Measurements from ENCODE around the gene CBLC. TPM values are rescaled to one million over a fixed set of nuclear protein-coding genes. Genes with fewer than 3 reads are reported as not detected.

Gene CBLC
- total RNA-seq, 2 experiments from 2014 or later, result not detected

GRCh38 chr19:44794610-44795009, 16.9 kb downstream of the CBLC start:
- CTCF ChIA-PET, result interaction anchor here (0.9 to 3.7 kb wide), 3 partner anchors 10 to 51 kb away, joined by 3 to 18 read pairs (median 3); partner anchors contain the start of gene NECTIN2
- Mint-ChIP-seq H3K36me3 (ENCODE audit: low read depth) (no peaks in the 10 kb centered on the region), H3K27ac (no peak overlapping the region)

GRCh38 chr19:44795398-44795987, 17.8 kb downstream of the CBLC start:
- no peaks in the 10 kb centered on the region for H3K36me3 Mint-ChIP-seq (ENCODE audit: low read depth)
- DNase-seq, result no peak
- H3K27me3 Mint-ChIP-seq (ENCODE audit: low read depth), result no peaks in the 10 kb centered on the region
- CTCF ChIA-PET, result interaction anchor here (0.9 to 3.7 kb wide), 5 partner anchors 11 to 72 kb away, joined by 3 to 18 read pairs (median 3); partner anchors contain the start of gene NECTIN2
- no peak overlapping the region for H3K4me3 Mint-ChIP-seq
- peaks cover 17% of the 10 kb centered on the region for H3K4me1 Mint-ChIP-seq (ENCODE audit: low read depth)
- H3K27ac Mint-ChIP-seq, result no peak overlapping the region
- H3K9me3 Mint-ChIP-seq, result no peaks in the 10 kb centered on the region
- intact Hi-C loops (cut with micrococcal nuclease), result no loop called here

More at GRCh38 chr19:44794610-44795009, 16.9 kb downstream of the CBLC start:
- H3K27me3 Mint-ChIP-seq (ENCODE audit: low read depth), result no peaks in the 10 kb centered on the region
- DNase-seq, result no peak
- no peak overlapping the region for H3K4me3 Mint-ChIP-seq
- H3K4me1 Mint-ChIP-seq (ENCODE audit: low read depth), result peaks cover 17% of the 10 kb centered on the region
- intact Hi-C loops (cut with micrococcal nuclease), result no loop called here
- no peaks in the 10 kb centered on the region for H3K9me3 Mint-ChIP-seq

GRCh38 chr19:44796701-44797115, 19.0 kb downstream of the CBLC start:
- intact Hi-C loops (cut with micrococcal nuclease), result no loop called here
- H3K4me3 Mint-ChIP-seq, result no peak overlapping the region
- H3K27me3 Mint-ChIP-seq (ENCODE audit: low read depth), result no peaks in the 10 kb centered on the region

GRCh38 chr19:44799627-44800346, 22.1 kb downstream of the CBLC start:
- CTCF ChIA-PET, result interaction anchor here (1.2 kb wide), 1 partner anchor 76 kb away, joined by 5 read pairs; no protein-coding TSS in a partner anchor

More at GRCh38 chr19:44796701-44797115, 19.0 kb downstream of the CBLC start:
- Mint-ChIP-seq H3K27ac (no peak overlapping the region), H3K9me3 (no peaks in the 10 kb centered on the region), H3K4me1 (ENCODE audit: low read depth) (peaks cover 17% of the 10 kb centered on the region), H3K36me3 (ENCODE audit: low read depth) (no peaks in the 10 kb centered on the region)
- peak; percentile 28 for DNase-seq
- CTCF ChIA-PET, result interaction anchor here (0.7 to 3.7 kb wide), 3 partner anchors 12 to 202 kb away, joined by 3 to 18 read pairs (median 8); no protein-coding TSS in a partner anchor

GRCh38 chr19:44800461-44800860, 22.8 kb downstream of the CBLC start:
- CTCF ChIA-PET, result no interaction called here
- Mint-ChIP-seq H3K27ac (no peak overlapping the region), H3K4me3 (no peak overlapping the region), H3K9me3 (no peaks in the 10 kb centered on the region), H3K36me3 (ENCODE audit: low read depth) (no peaks in the 10 kb centered on the region), H3K27me3 (ENCODE audit: low read depth) (no peaks in the 10 kb centered on the region), H3K4me1 (ENCODE audit: low read depth) (peaks cover 17% of the 10 kb centered on the region)
- intact Hi-C loops (cut with micrococcal nuclease), result loop anchor here (1.0 to 5.0 kb wide), 2 partner anchors 45 to 152 kb away; no protein-coding TSS in a partner anchor
- DNase-seq, result peak; percentile 88

More at GRCh38 chr19:44799627-44800346, 22.1 kb downstream of the CBLC start:
- intact Hi-C loops (cut with micrococcal nuclease), result loop anchor here (1.0 to 5.0 kb wide), 2 partner anchors 46 to 153 kb away; no protein-coding TSS in a partner anchor
- Mint-ChIP-seq H3K4me3 (no peak overlapping the region), H3K9me3 (no peaks in the 10 kb centered on the region), H3K27me3 (ENCODE audit: low read depth) (no peaks in the 10 kb centered on the region), H3K27ac (no peak overlapping the region), H3K4me1 (ENCODE audit: low read depth) (peaks cover 17% of the 10 kb centered on the region), H3K36me3 (ENCODE audit: low read depth) (no peaks in the 10 kb centered on the region)
- no peak for DNase-seq

- Mint-ChIP-seq H3K27me3 (ENCODE audit: low read depth) (peaks cover 5% of the 10 kb centered on the region), H3K27ac (no peak overlapping the region), H3K9me3 (no peaks in the 10 kb centered on the region), H3K4me3 (no peak overlapping the region), H3K36me3 (ENCODE audit: low read depth) (no peaks in the 10 kb centered on the region), H3K4me1 (ENCODE audit: low read depth) (peaks cover 1% of the 10 kb centered on the region)
- intact Hi-C loops (cut with micrococcal nuclease), result loop anchor here (5.0 kb wide), 1 partner anchor 149 kb away; no protein-coding TSS in a partner anchor
- DNase-seq, result no peak
- CTCF ChIA-PET, result interaction anchor here (0.6 to 2.9 kb wide), 4 partner anchors 40 to 190 kb away, joined by 3 to 13 read pairs (median 4); no protein-coding TSS in a partner anchor
Measured at GRCh38 chr19:44803442-44804428, 26.0 kb downstream of the CBLC start.

- peaks cover 6% of the 10 kb centered on the region for H3K4me1 Mint-ChIP-seq (ENCODE audit: low read depth)
- CTCF ChIA-PET, result interaction anchor here (0.5 to 0.8 kb wide), 3 partner anchors 8 to 150 kb away, joined by 3 to 4 read pairs (median 4); no protein-coding TSS in a partner anchor
- H3K4me3 Mint-ChIP-seq, result no peak overlapping the region
- no peaks in the 10 kb centered on the region for H3K9me3 Mint-ChIP-seq
- intact Hi-C loops (cut with micrococcal nuclease), result no loop called here
- H3K27ac Mint-ChIP-seq, result no peak overlapping the region
- H3K36me3 Mint-ChIP-seq (ENCODE audit: low read depth), result no peaks in the 10 kb centered on the region
- H3K27me3 Mint-ChIP-seq (ENCODE audit: low read depth), result peaks cover 19% of the 10 kb centered on the region
- no peak for DNase-seq
Measured at GRCh38 chr19:44806291-44806690, 28.6 kb downstream of the CBLC start.

- Mint-ChIP-seq H3K4me3 (no peak overlapping the region), H3K9me3 (no peaks in the 10 kb centered on the region), H3K27me3 (ENCODE audit: low read depth) (peaks cover 23% of the 10 kb centered on the region), H3K27ac (no peak overlapping the region), H3K36me3 (ENCODE audit: low read depth) (no peaks in the 10 kb centered on the region), H3K4me1 (ENCODE audit: low read depth) (peaks cover 6% of the 10 kb centered on the region)
- intact Hi-C loops (cut with micrococcal nuclease), result no loop called here
- no peak for DNase-seq
- CTCF ChIA-PET, result interaction anchor here (0.5 to 0.7 kb wide), 2 partner anchors 21 to 151 kb away, joined by 4 read pairs; no protein-coding TSS in a partner anchor
Measured at GRCh38 chr19:44807162-44807561, 29.5 kb downstream of the CBLC start.

GRCh38 chr19:44807652-44808462, 30.2 kb downstream of the CBLC start:
- Mint-ChIP-seq H3K36me3 (ENCODE audit: low read depth) (no peaks in the 10 kb centered on the region), H3K4me3 (no peak overlapping the region), H3K27me3 (ENCODE audit: low read depth) (peaks cover 23% of the 10 kb centered on the region), H3K27ac (no peak overlapping the region), H3K4me1 (ENCODE audit: low read depth) (peaks cover 6% of the 10 kb centered on the region), H3K9me3 (no peaks in the 10 kb centered on the region)
- intact Hi-C loops (cut with micrococcal nuclease), result no loop called here
- CTCF ChIA-PET, result interaction anchor here (0.6 kb wide), 1 partner anchor 102 kb away, joined by 3 read pairs; no protein-coding TSS in a partner anchor
- DNase-seq, result no peak

GRCh38 chr19:44808463-44809371, 31.0 kb downstream of the CBLC start, which contains the start of gene BCAM:
Gene BCAM, plus strand, starts transcription at chr19:44809103. Its CDS starts 22 bp downstream, at chr19:44809125.
- DNase-seq, result no peak
- intact Hi-C loops (cut with micrococcal nuclease), result no loop called here
- H3K4me1 Mint-ChIP-seq (ENCODE audit: low read depth), result peaks cover 6% of the 10 kb centered on the region
- CTCF ChIA-PET, result interaction anchor here (0.6 kb wide), 1 partner anchor 103 kb away, joined by 3 read pairs; no protein-coding TSS in a partner anchor
- H3K27me3 Mint-ChIP-seq (ENCODE audit: low read depth), result peaks cover 24% of the 10 kb centered on the region
- H3K27ac Mint-ChIP-seq, result no peak within 1 kb of the TSS
- no peak within 1 kb of the TSS for H3K4me3 Mint-ChIP-seq
- no peaks in the 10 kb centered on the region for H3K36me3 Mint-ChIP-seq (ENCODE audit: low read depth)
- H3K9me3 Mint-ChIP-seq, result no peaks in the 10 kb centered on the region

All from activated naive CD4-positive, alpha-beta T cell treated with anti-CD3 and anti-CD28 coated beads for 36 hours (primary cell).